Activated gamma-delta T cell treated with anti-CD3 and anti-CD28 coated beads, Interleukin-2, amount 50 U/mL, for 16 hours (primary cell): Measurements from ENCODE around the gene KCNA3.
A peak's percentile ranks its signal among the peaks of the same experiment; 100 is the strongest.

Experiments
- DNase-seq: peaks from one replicate; pipeline ENCODE4 v3.0.0-alpha.2; 2020; ENCODE audit warnings: low read depth

Gene KCNA3

DNA sequence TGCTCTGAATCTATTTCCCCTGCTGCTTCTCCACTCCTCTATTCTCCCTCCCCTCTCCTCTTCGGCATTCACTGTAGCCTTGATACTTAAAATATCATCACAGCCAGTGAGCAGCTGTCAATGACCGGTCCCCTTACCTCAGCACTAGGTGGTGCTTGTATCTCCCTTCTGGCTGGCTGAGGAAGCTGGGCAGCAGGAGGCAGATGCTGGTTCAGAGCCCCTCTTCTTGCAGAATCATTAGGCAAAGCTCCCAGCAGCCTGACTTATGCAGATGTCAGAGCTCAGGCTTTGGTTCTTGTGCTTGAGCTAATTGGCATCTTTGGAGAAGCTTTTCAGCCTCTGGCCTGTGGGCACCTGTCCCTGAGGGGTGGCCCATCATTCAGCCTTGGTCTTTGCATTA, 36.7 kb downstream of the KCNA3 start:
- no peak for DNase-seq

DNA sequence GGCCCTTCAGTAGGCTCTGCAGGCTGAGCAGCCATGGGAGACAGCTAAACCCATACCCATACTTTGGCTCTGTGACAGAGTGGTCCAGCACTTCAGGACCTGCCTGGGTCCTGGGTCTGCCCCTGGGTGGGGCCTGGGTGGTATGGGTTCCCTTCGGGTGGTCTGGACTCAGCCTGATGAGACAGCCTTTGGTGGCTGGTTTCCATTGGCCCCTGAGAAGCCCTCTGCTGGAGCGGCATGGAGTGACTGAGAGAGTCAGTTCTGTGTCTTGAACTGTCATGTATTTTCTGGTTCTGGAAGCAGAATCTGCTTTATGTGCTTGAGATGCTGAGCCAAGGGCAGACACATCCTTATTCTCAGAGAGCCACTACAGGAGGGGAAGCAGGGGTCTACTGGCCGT, 37.3 kb downstream of the KCNA3 start:
- no peak for DNase-seq

DNA sequence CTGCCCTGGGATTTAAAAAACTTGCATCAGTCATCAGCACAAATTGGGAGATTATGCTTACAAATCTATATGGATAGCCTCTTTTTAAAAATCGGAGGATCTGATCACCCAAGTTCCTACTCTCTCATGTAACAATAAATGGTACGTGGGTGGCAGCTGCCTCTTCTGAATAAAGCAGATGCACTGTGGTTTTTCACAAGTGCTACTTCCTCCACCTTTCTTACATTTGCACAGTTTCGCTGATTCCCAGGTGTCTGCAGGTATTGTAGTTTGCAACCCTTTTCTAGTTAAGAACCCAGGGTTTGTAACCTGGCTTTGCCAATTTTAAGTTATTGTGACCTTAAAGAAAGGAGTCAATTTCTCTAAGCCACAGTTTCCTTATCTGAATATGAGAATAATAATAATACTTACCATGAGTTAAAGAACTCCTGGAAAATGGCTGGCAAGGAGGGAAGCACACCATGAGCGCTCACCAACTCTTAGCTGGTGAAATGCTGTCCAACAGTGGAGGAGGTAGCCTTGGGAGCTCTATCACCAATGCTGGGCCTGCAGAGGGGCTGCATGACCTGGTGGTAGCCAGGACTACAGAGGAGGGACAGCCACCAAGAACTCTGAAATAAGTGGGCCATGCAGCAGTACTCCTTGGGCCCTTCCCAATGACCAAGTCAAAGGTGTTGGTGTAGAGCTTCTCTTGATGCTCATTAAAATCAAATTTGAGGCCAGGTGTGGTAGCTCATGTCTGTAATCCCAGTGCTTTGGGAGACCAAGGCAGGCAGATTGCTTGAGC, 38.4 kb downstream of the KCNA3 start:
- no peak for DNase-seq

DNA sequence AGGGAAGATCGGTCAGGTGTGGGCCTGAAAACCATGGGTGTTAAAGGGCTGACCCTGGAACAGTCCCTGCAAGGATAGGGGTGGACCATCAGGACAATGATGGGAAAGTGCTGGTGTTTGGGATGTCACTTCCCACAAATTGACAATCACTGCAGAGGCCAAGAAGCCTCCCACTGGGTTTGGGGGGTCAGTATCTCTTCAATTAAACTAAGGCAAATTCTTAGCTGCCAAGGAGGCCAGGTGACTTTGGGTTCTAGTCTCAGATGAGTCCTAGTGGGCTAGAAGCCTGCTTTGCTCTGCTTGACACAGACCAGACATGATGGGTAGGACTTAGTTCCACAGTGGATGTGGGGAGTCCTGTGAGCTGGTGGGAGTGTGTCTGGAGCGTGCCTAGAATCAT, 39.3 kb downstream of the KCNA3 start:
- no peak for DNase-seq

DNA sequence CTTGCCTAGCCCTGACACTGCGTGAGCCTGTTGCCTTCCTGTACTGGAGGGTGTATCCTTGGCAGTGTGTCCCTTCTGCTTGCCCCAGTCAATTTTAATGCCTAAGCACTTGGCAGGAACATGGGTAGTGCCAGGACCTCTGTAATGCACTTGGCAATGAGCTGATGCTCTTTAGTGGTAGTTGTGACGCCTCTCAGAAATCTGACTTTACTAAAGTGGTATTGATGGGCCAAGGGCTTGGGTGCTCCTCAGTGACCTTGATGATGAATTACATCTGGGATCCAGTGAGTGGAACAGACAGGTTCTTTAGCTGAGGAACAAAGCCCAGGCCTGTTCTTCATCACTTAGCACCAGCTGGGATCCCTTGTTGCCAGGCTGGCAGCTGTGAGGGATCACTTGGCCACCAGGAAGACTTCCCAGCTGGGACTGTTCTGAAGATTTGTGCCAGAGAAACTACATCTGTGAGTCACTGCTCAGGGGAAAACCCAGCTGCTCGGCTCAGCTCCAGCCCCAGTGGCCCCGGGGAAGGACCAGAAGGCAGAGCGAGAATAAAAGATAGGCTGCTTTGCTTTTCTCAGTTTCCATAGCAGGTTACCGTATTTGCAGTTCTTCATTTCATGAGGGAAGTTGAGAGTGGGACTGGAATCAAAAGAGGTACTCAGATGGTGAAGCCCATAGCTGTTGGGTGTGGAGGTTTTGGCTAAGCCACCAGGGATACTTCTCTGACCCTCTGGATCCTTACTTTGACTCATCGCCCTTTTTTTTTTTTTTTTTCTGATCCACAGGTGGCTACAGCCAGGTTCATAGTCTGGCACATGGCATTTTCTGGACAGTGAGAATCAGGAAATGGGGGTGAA, 40.1 kb downstream of the KCNA3 start:
- peak; percentile 49 for DNase-seq

DNA sequence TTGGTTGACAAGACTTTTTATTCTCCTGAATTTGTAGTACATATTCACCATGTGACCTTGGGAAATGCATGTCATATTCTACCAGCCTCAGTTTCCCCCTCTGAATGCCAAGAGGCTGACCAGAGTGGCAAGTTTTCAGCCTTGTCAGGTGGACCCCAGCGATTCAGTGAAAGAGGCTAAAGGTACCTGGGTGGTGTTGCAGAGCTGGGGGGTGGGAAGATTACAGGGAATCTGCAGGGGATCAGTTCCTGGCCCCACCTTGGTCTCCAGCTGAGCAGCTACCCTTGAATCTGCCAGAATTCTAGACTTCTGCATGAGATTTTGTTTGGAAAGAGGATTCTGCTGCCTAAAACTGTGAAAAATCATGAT, 40.7 kb downstream of the KCNA3 start:
- no peak for DNase-seq

DNA sequence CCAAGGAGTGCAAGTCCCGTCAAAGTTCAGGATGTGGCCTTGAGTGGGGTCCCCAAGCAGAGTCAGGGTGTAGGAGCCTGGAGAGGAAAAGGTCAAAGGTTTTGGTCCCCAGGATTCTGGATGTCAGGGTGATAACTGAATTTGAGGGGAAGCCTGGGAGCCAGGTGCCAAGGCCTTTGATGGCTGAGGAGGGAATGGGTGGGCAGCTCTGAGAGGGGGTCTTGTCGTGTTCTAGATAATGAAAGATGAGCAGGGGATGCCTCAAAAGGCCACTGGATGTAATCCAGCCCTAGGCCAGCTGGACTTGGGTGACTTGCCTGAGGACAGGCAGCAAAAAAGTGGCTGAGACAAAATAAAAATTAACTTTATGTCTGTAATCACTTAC, 41.1 kb downstream of the KCNA3 start:
- DNase-seq = no peak

DNA sequence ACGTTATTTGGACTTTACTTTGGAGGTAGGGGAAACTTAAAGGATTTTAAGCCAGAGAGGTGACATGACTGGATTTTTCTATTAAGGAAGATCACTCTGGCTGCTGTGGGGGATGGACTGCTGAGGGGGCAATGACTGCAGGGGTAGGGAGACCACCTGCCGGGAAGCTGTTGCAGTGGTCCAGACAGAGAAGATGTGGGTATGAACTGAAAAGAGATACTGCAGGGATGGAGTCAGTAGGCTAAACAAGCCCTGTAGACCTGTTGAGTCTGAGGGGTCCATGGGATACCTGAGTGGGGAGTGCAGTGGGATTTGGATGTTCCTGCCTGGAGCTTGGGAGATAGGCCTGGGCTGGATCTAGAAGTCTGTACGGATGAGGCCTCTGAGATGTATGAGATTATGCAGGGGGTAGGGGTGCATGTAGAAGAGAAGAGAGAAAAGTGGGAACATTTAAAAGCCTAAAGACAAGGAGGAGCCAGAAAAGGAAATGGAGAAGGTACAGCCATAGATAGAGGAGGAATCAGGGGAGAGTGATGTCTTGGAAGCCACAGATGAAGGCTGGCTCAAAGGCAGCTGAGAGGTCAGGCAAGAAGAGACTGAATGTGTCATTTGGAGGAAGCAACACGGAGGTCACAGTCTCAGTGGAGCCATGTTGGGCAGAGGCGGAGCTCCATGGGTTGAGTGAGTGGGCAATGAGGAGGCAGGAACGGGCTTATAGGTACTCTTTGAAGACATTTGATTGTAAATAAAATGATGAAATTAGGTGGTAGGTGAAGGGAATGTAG, 42.7 kb downstream of the KCNA3 start:
- DNase-seq = no peak

DNA sequence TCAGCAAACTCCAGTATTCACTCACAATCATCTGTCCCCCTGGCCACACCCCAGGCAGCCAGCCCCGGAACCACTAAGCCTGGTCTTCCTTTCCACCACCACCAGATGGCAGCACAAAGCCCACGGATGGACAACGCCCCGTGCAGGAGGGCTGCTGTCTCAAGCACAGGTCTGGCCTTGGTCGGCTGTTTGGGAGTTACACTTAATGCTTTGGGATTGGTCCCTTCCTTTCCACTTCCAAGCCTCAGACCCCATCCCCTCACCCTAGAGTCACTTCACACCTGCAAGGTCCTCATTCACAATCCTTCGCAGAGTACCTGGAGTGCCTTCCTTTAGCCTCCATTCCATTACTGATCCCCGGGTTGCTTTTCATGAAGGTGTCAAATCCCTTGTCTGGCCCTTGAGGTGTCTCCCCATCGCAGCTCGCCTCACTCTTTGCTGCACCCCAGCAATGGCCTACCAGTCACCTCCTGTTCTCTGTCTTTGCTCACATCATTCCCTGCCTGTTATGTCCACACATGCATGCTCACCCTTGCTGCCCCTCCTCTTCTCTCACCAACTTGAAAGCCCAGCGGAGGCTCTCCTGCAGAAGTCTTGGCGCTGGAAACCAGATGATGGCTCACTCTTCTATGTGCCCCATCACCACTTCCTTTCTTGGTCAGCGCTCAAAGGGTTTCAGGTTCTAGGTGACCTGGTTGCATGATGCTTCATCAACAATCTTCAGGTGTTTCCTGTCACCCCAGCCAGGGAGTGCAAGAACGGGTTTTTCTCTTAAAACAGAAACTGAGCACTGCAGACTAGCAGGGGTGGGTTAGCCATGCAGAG, 43.7 kb downstream of the KCNA3 start:
- peak; percentile 81 for DNase-seq

DNA sequence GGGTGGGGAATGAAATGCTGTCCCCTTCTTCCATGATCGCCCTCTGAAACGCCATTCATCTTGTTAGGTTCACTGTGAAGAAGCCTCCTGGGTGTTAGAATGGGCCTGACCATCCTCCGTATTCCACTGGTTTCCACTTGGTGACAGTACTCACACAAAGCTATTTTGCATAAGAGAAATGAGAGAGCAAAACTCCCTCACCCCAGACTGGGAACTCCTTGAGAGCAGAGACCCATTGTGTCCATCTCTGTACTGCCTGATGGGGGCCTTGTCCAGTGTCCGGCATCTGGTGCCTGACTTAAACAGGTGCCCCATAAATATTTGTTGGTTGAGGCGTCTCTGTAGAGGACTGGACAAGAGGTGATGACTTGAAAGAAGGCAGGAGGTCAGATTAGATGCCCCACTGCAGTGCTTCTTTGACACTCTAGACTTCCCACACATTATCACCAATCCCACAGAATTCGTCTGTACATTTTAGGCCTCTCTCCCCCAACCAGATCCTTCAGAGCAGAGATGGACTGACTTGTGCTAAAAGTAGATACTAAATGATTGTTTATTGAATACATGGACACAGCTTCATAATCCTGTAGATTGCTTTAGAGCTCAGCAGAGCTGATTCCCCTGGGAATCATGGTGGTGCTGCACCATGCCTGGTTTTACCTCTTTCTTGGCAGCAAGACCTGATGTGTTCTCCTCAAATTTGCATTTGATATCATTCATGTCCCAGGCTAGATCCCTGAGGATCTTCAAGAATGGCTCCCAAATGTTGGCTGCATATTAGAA, 46.2 kb downstream of the KCNA3 start:
- DNase-seq = no peak

DNA sequence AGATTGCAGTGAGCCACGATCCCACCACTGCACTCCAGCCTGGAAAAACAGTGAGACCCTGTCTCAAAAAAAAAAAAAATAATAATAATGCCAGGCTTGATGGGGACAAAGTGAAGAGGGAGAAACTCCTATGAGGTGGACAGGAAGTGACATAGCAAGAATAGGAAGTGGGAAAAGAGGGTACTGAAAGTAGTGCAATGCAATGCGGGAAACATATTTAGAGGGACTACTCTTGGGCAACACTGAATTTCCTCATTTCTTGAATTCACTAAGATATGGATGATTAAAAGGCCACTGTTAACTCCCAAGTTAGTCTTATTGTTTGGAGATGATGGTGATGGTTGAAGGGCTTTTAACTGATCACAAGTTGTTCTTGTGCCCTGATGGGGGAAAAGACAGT, 47.0 kb downstream of the KCNA3 start:
- DNase-seq = no peak

DNA sequence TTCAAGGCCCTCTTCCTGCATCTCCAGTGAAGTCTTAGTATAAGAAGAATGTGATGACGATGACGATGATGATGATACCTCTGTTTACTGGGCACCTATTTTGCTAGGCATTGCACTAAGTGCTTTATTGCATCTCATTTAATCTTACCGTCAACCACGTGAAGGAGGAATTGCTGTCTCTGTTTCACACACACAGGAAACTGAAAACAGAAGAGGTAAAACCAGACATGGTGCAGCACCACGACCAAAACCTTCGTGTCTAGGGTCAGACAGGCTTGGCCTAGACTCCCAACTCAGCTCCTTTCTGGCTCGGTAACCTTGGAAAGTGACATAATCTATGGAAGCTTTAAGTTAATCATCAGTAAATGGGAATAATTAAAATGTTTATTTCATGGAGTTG, 47.9 kb downstream of the KCNA3 start:
- no peak for DNase-seq
